Kidney capillary endothelial cell (primary cell): ENCODE results near the gene XKR8.
A peak's percentile ranks its signal among the peaks of the same experiment; 100 is the strongest.

Source experiments
- DNase-seq: peaks from one replicate; pipeline ENCODE4 v3.0.0-alpha.2; 2018; ENCODE audit warnings: low spot score

The XKR8 gene

GRCh38 chr1:27956761-27957160 is 3.0 kb upstream of the XKR8 start:
- DNase-seq: no peak

GRCh38 chr1:27957655-27958054 is 2.1 kb upstream of the XKR8 start:
- DNase-seq: no peak

- no peak for DNase-seq
Measured at GRCh38 chr1:27958513-27958912, 1.3 kb upstream of the XKR8 start.

- no peak for DNase-seq
Measured at GRCh38 chr1:27960762-27961645, 1.2 kb downstream of the XKR8 start.

GRCh38 chr1:27961646-27962221 is 2.0 kb downstream of the XKR8 start:
- DNase-seq: no peak

- DNase-seq: no peak
Measured at GRCh38 chr1:27963393-27963792, 3.6 kb downstream of the XKR8 start.

GRCh38 chr1:27966402-27967105 is 6.8 kb downstream of the XKR8 start:
- DNase-seq: no peak

- no peak for DNase-seq
Measured at GRCh38 chr1:27967106-27967883, 7.5 kb downstream of the XKR8 start.

- DNase-seq: no peak
Measured at GRCh38 chr1:27967884-27968466, 8.2 kb downstream of the XKR8 start.

- no peak for DNase-seq
Measured at GRCh38 chr1:27968692-27969091, 8.9 kb downstream of the XKR8 start.

- DNase-seq: no peak
Measured at GRCh38 chr1:27970401-27970800, 10.6 kb downstream of the XKR8 start.

GRCh38 chr1:27971674-27972073 is 11.9 kb downstream of the XKR8 start:
- no peak for DNase-seq

- DNase-seq: no peak
Measured at GRCh38 chr1:27972141-27972540, 12.4 kb downstream of the XKR8 start.

GRCh38 chr1:27973771-27974416 is 14.1 kb downstream of the XKR8 start:
- DNase-seq: no peak

GRCh38 chr1:27974417-27974781 is 14.6 kb downstream of the XKR8 start:
- no peak for DNase-seq

GRCh38 chr1:27979151-27979858 is 19.5 kb downstream of the XKR8 start:
- DNase-seq: peak; percentile 54

GRCh38 chr1:27979859-27980201 is 20.1 kb downstream of the XKR8 start:
- DNase-seq: no peak

- no peak for DNase-seq
Measured at GRCh38 chr1:27980216-27980845, 20.6 kb downstream of the XKR8 start.

GRCh38 chr1:27981145-27981544 is 21.4 kb downstream of the XKR8 start:
- no peak for DNase-seq

GRCh38 chr1:27990920-27991537 is 31.3 kb downstream of the XKR8 start:
- no peak for DNase-seq
